OCI-LY3 (cell line): ENCODE measurements around the gene RAB43.
A peak's percentile ranks its signal among the peaks of the same experiment; 100 is the strongest.

Experiments
- H2AFZ ChIP-seq: fragments of 200-600, 300-600 bp; shearing (Covaris generic); 2 replicates; pipeline ENCODE4 v1.6.0; 2014; ENCODE audit warnings: antibody characterized with exemption, low read depth, low read length
- H3K27ac ChIP-seq: fragments of 200-600, 300-600 bp; sonication (generic); 2 replicates; pipeline ENCODE4 v1.5.1; 2014; ENCODE audit warnings: mild to moderate bottlenecking, low read length, moderate library complexity, mixed read lengths
- H3K27me3 ChIP-seq: fragments of 200-600, 300-600 bp; sonication (generic); 2 replicates; pipeline ENCODE4 v1.6.1; 2014; ENCODE audit warnings: low read depth, low read length, mixed read lengths
- H3K36me3 ChIP-seq: fragments of 200-600, 300-600 bp; sonication (generic); replicated peaks from 2 replicates; pipeline ENCODE3; 2014; ENCODE audit warnings: low read depth, low read length, mixed read lengths
- H3K4me1 ChIP-seq: fragments of 300-600, 200-600 bp; sonication (generic); 2 replicates; pipeline ENCODE4 v1.6.1; 2014; ENCODE audit warnings: low read length, mixed read lengths
- H3K4me2 ChIP-seq: fragments of 200-600, 300-600 bp; sonication (generic); 2 replicates; pipeline ENCODE4 v1.6.1; 2014; ENCODE audit warnings: low read length, mixed read lengths
- H3K4me3 ChIP-seq: fragments of 300-600, 200-600 bp; sonication (generic); 2 replicates; pipeline ENCODE4 v1.5.1; 2014; ENCODE audit warnings: antibody characterized with exemption, mild to moderate bottlenecking, low read length, moderate library complexity
- H3K79me2 ChIP-seq: fragments of 300-600, 200-600 bp; shearing (Covaris generic); 2 replicates; pipeline ENCODE4 v1.6.1; 2014; ENCODE audit warnings: mild to moderate bottlenecking, low read length, mixed read lengths
- H3K9ac ChIP-seq: fragments of 300-600, 200-600 bp; shearing (Covaris generic); 2 replicates; pipeline ENCODE4 v1.6.0; 2014; ENCODE audit warnings: mild to moderate bottlenecking, low read length, moderate library complexity
- H3K9me3 ChIP-seq: fragments of 200-600, 300-600 bp; shearing (Covaris generic); 2 replicates; pipeline ENCODE4 v1.6.1; 2014; ENCODE audit warnings: low read length, mixed read lengths; ENCODE audit not compliant: insufficient read depth
- H4K20me1 ChIP-seq: fragments of 200-600, 300-600 bp; sonication (generic); 2 replicates; pipeline ENCODE4 v1.6.1; 2016; ENCODE audit warnings: low read length, mixed read lengths; ENCODE audit not compliant: insufficient read depth
- EZH2phosphoT487 ChIP-seq: fragments of 200-600 bp; shearing (Covaris generic); IDR thresholded peaks from 2 replicates; pipeline ENCODE4 v1.6.1; 2018; ENCODE audit warnings: antibody characterized with exemption, mixed run types, low read depth
- TF ChIP-seq, protein P1 (sequence below): fragments of 200-600, 300-600 bp; sonication (generic); IDR thresholded peaks from 2 replicates; pipeline ENCODE4 v1.5.1; 2014; ENCODE audit warnings: antibody characterized with exemption, low read length, low read depth

Gene RAB43

DNA sequence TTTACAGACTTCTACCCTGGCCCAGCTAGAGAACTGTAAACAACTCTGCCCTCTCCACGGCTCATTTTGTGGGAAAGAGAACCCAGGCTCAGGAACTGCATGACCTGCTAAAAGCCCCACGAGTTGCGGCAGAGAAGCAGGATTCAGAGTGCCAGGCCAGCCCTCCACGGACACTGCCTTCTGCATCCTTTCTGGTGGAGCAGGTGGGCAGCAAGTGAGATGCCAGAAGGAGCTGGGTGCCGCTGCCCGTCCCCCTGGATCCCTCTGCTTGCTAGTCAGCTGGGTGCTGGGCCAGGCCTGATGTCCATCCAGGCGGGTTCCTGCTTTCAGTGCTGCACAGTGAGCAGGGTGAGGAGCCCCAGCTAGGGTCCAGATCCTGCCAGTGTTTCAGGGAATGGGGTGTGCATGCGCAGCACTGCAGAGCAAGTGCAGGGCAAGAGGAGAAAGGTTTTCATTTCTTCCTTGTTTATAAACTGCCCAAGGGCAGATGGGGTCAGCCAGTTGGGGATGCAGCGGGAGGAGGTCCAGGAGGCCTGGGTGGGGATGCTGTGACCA is 5.2 kb upstream of the RAB43 start:
- Histone ChIP-seq H4K20me1 (no peaks in the 10 kb centered on the region), H3K9ac (no peak overlapping the region), H3K4me2 (no peak overlapping the region), H3K36me3 (peaks cover 13% of the 10 kb centered on the region), H3K27me3 (no peaks in the 10 kb centered on the region), H3K4me1 (peaks cover 17% of the 10 kb centered on the region), H3K27ac (no peak overlapping the region), H3K4me3 (no peak overlapping the region), H3K79me2 (no peaks in the 10 kb centered on the region), H2AFZ (no peak overlapping the region), H3K9me3 (no peaks in the 10 kb centered on the region)
- TF ChIP-seq, protein P1, sequence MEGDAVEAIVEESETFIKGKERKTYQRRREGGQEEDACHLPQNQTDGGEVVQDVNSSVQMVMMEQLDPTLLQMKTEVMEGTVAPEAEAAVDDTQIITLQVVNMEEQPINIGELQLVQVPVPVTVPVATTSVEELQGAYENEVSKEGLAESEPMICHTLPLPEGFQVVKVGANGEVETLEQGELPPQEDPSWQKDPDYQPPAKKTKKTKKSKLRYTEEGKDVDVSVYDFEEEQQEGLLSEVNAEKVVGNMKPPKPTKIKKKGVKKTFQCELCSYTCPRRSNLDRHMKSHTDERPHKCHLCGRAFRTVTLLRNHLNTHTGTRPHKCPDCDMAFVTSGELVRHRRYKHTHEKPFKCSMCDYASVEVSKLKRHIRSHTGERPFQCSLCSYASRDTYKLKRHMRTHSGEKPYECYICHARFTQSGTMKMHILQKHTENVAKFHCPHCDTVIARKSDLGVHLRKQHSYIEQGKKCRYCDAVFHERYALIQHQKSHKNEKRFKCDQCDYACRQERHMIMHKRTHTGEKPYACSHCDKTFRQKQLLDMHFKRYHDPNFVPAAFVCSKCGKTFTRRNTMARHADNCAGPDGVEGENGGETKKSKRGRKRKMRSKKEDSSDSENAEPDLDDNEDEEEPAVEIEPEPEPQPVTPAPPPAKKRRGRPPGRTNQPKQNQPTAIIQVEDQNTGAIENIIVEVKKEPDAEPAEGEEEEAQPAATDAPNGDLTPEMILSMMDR: no peak
- no peak for TF ChIP-seq EZH2phosphoT487

DNA sequence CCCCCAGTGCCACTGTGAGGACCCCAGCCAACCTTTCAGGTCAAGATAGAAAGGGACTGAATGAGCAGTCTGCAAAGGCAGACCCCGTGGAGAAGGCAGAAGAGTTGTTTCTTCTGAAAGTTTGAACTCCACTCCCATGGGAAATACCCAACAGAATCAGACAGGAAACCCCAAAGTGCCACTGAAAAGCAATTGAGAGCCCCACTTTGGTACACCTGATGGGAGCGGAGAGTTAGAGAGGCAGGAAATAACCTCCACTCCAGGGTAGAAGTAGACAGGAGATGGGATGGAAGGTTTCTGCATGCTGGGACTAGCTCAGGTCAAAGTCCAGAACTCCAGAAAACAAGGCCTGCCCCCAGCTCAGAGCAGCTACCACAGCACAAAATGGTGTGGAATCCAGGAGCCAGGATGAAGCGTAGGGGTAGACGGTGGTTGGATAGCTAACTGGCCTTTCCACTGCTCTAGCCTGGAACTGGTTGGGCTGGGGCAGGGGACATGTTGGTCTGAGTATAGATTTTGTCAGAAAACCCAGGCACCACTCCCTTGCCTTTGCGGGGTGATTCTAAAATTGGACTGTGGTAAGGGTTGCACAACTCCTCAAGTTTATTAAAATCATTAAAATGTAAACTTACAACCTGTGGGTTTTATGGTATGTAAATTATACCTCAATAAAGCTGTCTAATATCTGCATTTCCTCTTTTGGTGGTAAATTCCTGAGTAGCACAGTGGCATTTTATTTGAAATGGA is 1.9 kb upstream of the RAB43 start:
- Histone ChIP-seq H3K4me1 (peaks cover 32% of the 10 kb centered on the region), H3K9me3 (no peaks in the 10 kb centered on the region), H3K27me3 (no peaks in the 10 kb centered on the region), H4K20me1 (no peaks in the 10 kb centered on the region), H3K27ac (0 out of 2 replicates have a peak overlapping the region, but pooled peaks have one; percentile 1), H2AFZ (no peak overlapping the region), H3K36me3 (peaks cover 7% of the 10 kb centered on the region), H3K4me3 (no peak overlapping the region), H3K4me2 (peak overlapping the region; percentile 71; the same call in 1 of the 2 replicates), H3K79me2 (peaks cover 19% of the 10 kb centered on the region), H3K9ac (no peak overlapping the region)
- TF ChIP-seq EZH2phosphoT487: no peak
- TF ChIP-seq, protein P1: no peak

DNA sequence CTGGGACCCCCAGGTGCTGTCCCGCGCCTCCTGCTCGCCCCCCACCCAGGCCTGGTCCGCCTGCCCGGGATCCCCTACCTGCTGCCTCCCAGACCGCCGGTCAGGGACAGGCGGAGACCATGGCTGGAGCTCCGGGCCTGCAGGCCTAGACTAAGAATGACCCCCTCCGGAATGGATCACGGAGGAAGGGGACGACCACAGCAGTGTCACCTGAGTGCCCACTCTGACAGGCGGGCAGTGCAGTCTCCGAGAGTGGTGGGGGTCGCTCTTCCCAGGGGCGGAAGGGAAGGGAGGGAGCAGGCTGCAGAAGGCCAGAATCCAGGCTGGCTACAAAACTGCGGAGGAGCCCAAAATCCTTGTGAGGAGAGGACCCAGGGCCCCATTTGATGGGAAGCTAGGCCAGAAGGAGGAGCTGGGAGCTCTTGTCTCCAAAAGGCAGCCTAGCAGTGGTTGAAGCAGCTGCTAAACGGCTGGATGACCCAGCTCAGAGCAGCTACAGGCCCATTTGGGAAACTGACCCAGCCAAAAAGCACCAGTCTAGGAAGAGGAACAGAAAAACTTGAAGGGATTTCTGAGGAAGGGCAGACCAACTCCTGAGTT is 908 bp upstream of the RAB43 start:
- Histone ChIP-seq H3K4me3 (peak overlapping the region; percentile 83), H3K9ac (peak overlapping the region; percentile 21; the same call in 1 of the 2 replicates), H3K27me3 (no peaks in the 10 kb centered on the region), H3K27ac (no peak overlapping the region), H3K36me3 (peaks cover 15% of the 10 kb centered on the region), H4K20me1 (peaks cover 3% of the 10 kb centered on the region; the same call in 1 of the 2 replicates), H2AFZ (no peak overlapping the region), H3K79me2 (peaks cover 29% of the 10 kb centered on the region), H3K4me2 (peak overlapping the region; percentile 71), H3K9me3 (no peaks in the 10 kb centered on the region), H3K4me1 (peaks cover 32% of the 10 kb centered on the region)
- TF ChIP-seq, protein P1: no peak
- no peak for TF ChIP-seq EZH2phosphoT487
